Measurements from ENCODE around the gene GINS2.

The GINS2 gene

DNA sequence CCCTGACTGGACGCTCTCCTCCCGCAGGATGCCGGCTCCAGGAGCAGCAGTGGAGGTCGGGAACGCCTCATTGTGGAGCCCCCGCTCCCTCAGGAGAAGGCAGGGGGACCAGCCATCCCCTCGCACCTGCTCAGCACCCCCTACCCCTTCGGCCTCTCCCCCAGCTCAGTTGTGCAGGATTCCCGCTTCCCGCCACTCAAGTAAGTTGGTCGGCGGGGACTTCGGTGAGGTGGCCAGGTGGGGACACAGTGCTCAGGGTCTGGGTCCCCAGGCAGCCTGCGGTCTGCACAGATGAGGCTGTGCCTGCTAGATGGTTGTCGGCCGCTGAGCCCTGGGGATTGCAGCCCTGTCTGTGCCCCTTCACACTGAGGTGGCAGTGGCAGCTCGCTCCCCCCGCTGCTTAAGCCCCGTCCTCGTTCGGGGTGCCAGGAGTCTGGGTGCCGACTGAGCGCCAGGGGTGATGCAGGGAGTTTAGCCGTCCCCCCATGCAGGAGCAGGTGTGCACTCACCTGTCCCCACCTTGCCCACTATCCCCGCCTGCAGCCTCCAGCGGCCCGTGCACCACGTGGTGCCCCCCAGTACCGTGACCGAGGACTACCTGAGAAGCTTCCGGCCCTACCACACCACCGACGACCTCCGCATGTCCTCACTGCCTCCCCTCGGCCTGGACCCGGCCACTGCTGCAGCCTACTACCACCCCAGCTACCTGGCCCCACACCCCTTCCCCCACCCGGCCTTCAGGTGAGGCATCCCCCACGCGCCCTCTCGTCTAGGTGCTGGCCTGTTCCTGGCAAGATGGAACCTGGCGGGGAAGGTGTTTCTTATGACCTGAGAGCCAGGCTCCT, 34.3 kb downstream of the GINS2 start:
- H4K20me1 ChIP-seq: peaks cover 59 to 98% (median 85%) of the 10 kb centered on the region in 11 experiments

DNA sequence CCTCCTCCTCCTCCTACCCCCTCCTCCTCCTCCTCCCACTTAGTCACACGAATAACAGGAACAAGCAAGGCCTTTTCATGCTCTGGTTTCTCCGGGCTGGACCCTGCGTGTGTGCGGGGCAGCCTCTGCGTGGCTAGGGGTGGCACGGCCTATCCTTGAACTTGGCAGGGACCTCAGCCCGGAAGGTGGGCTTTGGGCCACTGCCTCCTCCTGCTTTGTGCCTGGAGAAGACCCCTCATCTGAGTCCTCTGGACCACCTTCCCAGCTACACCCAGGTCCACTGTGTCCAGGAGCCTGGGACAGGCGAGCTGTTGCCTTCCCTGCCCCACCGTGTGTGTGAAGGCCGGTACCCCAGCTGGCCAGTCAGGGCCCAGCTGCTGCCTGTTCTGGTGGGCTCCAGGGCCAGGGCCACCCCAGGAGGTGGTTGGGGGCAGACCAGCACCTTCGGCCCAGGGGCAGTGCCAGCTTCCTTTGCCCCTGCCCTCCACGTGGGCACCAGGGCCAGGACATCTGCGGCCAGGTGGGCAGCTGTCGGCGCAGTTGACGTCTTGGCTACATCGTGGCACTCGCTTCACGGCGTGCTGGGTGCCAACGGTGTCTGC, 35.4 kb downstream of the GINS2 start:
- H4K20me1 ChIP-seq: peaks cover 70 to 98% (median 87%) of the 10 kb centered on the region in 11 experiments
- no peak overlapping the region for H3K4me3 ChIP-seq
- peak overlapping the region in 4 of 11 experiments; percentile 18 to 48 (median 26); a peak in 5 of 22 replicates for H3K27ac ChIP-seq
- peaks cover 0 to 43% (median 0%) of the 10 kb centered on the region in 11 experiments; a peak in 8 of 22 replicates for H3K27me3 ChIP-seq
- peak overlapping the region in 1 of 11 experiments; percentile 36; a peak in 1 of 22 replicates for H3K9ac ChIP-seq
- TF ChIP-seq Cebpa-rat (IDR thresholded peaks at IDR 0.05): no peak
- H3K4me1 ChIP-seq: peaks cover 48 to 54% (median 50%) of the 10 kb centered on the region in 10 experiments
- H3K4me2 ChIP-seq: peak overlapping the region in 6 of 11 experiments; percentile 23 to 57 (median 50); a peak in 8 of 22 replicates
- no peaks in the 10 kb centered on the region for H3K9me3 ChIP-seq (replicated peaks in 1 of 11)
- H3K36me3 ChIP-seq: peaks cover 50 to 72% (median 52%) of the 10 kb centered on the region in 11 experiments

More for the DNA sequence above, 34.3 kb downstream of the GINS2 start:
- Histone ChIP-seq H3K4me2 (no peak overlapping the region), H3K27ac (no peak overlapping the region), H3K4me1 (peaks cover 37 to 43% (median 39%) of the 10 kb centered on the region in 10 experiments), H3K9ac (no peak overlapping the region), H3K27me3 (peaks cover 0 to 32% (median 0%) of the 10 kb centered on the region in 11 experiments; a peak in 8 of 22 replicates), H3K4me3 (no peak overlapping the region), H3K9me3 (replicated peaks in 1 of 11) (no peaks in the 10 kb centered on the region), H3K36me3 (peaks cover 56 to 72% (median 62%) of the 10 kb centered on the region in 11 experiments)
- TF ChIP-seq Cebpa-rat (IDR thresholded peaks at IDR 0.05): no peak

DNA sequence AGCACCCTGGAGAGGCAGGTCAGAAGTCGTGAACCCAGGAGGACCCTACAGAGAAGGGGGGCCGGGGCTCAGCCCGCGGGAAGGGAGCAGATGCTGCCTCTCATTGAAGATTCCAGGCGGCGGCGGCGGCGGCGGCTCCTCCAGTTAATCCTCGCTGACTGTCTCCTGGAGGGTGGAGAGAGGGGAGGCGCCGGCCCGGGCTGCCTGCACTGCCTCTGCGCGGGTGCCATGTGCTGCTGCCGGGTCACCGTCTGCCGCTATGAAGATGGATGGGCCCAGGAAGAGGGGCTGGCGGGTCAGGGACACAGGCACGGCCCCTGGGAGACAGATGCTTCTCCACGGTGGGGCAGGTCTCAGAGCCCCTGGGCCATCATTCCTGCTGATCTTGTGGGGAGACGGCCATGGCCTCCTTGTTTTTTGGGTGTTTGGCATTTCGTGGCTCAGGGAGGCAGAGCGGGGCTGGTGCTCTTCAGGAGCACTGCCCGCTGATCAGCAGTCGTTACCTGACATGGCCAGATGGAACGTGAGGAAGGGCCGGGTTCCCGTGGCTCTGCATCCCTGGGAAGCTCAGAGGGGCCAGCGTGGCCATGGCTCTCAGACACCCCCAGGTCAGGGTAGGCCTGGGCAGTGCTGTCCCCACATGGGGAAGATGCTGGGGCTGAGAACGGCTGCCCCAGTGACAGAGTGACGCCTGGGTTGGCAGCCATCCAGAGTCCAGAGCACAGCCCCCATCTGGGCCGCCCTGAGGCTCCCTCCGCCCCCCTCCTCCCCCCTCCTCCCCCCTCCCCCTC, 36.1 kb downstream of the GINS2 start:
- no peak for TF ChIP-seq Cebpa-rat (IDR thresholded peaks at IDR 0.05)
- Histone ChIP-seq H3K36me3 (peaks cover 43 to 72% (median 44%) of the 10 kb centered on the region in 11 experiments), H4K20me1 (peaks cover 72 to 98% (median 90%) of the 10 kb centered on the region in 11 experiments), H3K9me3 (replicated peaks in 1 of 11) (no peaks in the 10 kb centered on the region), H3K4me3 (no peak overlapping the region; a peak in 1 of 20 replicates), H3K4me2 (peak overlapping the region; percentile 62 to 99 (median 90); a peak in 20 of 22 replicates), H3K27me3 (peaks cover 0 to 51% (median 0%) of the 10 kb centered on the region in 11 experiments; a peak in 8 of 22 replicates), H3K27ac (peak overlapping the region in 2 of 11 experiments; percentile 23 to 76; a peak in 2 of 22 replicates), H3K9ac (peak overlapping the region in 3 of 11 experiments; percentile 49 to 72 (median 66); a peak in 4 of 22 replicates), H3K4me1 (peaks cover 54 to 62% (median 57%) of the 10 kb centered on the region in 10 experiments)

DNA sequence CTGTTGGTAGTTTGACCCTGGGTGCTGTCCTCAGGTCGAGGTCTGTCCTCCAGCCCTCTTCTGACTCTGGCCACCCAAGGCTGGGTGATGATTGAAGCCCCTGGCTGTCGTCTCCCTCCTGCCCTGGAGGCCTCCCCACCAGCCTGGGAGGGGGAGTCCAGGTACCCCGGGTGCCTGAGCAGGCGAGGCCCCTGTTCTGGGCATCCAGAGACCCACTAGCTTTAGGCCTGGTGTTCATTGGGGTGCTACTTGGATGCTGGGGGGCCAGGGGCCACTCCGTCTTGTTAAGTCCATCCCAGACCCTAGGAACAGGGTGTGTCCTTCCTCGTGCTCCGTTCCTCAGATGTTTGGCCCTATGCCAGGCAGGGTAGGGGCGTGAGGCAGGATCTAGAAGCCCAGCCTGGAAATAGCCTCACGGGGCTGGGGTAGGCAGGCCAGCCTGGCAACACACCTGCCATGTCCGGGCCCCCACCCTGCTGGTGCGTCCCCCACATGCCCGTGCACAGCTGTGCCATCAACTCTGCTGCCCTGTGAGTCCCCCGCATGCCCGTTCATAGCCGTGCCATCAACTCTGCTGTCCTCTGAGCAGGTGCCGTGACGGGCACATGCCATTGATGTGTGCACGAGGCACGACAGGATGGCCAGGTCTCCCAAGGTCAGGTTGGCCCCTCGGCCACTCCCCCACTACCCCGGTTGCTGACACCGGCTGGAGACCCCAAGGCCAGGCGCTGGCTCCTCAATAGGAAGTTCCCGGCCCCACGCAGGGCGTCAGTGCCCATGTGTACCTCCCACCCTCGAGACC, 36.9 kb downstream of the GINS2 start:
- Histone ChIP-seq H3K36me3 (peaks cover 35 to 66% (median 36%) of the 10 kb centered on the region in 11 experiments), H4K20me1 (peaks cover 80 to 98% (median 91%) of the 10 kb centered on the region in 11 experiments), H3K4me3 (peak overlapping the region in 5 of 10 experiments; percentile 4 to 41 (median 27); a peak in 4 of 20 replicates)

DNA sequence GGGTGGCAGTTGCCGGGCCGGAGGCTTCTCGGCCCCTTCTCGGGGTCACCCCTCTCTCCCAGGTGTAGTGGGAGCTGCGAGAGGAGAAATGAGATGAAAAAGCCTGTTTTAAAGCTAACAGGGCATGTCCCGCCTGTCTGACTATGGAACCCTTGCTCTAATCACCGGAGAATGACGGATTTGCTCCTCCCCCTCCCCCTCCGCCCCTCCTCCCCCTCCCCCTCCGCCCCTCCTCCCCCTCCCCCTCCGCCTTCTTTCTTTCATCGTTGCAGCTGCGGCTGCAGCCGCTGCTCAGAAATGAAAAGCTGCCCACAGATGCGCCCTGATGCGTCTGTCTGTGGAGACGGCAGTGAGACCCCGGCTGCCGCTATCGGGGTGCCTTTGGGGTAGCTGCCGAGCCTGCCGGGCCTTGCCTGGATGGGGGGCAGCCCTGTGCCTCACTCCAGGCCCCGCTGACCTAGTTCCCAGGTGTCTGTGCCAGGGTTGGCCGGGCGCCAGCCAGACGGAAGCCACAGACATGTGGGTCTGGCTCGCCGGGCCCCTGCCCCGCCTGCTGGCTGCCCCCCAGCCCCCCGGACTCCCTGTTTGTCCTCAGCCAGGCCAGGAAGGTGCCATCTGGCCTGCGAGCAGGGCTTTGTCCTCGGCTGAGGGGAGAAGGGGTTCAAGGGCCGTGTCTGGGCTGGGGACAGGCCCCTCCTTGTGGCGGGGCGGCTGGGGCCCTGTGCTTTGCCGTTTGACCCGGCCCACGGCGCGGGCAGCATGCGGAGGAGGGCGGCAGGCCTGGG, 37.7 kb downstream of the GINS2 start:
- no peaks in the 10 kb centered on the region for H3K9me3 ChIP-seq (replicated peaks in 1 of 11)
- H4K20me1 ChIP-seq: peaks cover 81 to 98% (median 92%) of the 10 kb centered on the region in 11 experiments
- H3K36me3 ChIP-seq: peaks cover 27 to 58% (median 28%) of the 10 kb centered on the region in 11 experiments
- H3K9ac ChIP-seq: peak overlapping the region in 8 of 11 experiments; percentile 19 to 72 (median 52); a peak in 14 of 22 replicates
- no peak for TF ChIP-seq Cebpa-rat (IDR thresholded peaks at IDR 0.05)
- peak overlapping the region; percentile 64 to 99 (median 90) for H3K4me2 ChIP-seq
- peaks cover 54 to 78% (median 73%) of the 10 kb centered on the region in 10 experiments for H3K4me1 ChIP-seq
- peaks cover 0 to 66% (median 0%) of the 10 kb centered on the region in 11 experiments; a peak in 8 of 22 replicates for H3K27me3 ChIP-seq
- H3K4me3 ChIP-seq: peak overlapping the region in 5 of 10 experiments; percentile 26 to 45 (median 27); a peak in 5 of 20 replicates
- peak overlapping the region in 7 of 11 experiments; percentile 18 to 76 (median 65); a peak in 10 of 22 replicates for H3K27ac ChIP-seq

More for the DNA sequence above, 36.9 kb downstream of the GINS2 start:
- H3K27me3 ChIP-seq: peaks cover 0 to 59% (median 0%) of the 10 kb centered on the region in 11 experiments; a peak in 8 of 22 replicates
- H3K27ac ChIP-seq: peak overlapping the region in 7 of 11 experiments; percentile 18 to 76 (median 65); a peak in 10 of 22 replicates
- peaks cover 54 to 70% (median 65%) of the 10 kb centered on the region in 10 experiments for H3K4me1 ChIP-seq
- peak overlapping the region; percentile 62 to 99 (median 90) for H3K4me2 ChIP-seq
- peak overlapping the region in 7 of 11 experiments; percentile 32 to 72 (median 59); a peak in 12 of 22 replicates for H3K9ac ChIP-seq
- TF ChIP-seq Cebpa-rat (IDR thresholded peaks at IDR 0.05): no peak
- no peaks in the 10 kb centered on the region for H3K9me3 ChIP-seq (replicated peaks in 1 of 11)

DNA sequence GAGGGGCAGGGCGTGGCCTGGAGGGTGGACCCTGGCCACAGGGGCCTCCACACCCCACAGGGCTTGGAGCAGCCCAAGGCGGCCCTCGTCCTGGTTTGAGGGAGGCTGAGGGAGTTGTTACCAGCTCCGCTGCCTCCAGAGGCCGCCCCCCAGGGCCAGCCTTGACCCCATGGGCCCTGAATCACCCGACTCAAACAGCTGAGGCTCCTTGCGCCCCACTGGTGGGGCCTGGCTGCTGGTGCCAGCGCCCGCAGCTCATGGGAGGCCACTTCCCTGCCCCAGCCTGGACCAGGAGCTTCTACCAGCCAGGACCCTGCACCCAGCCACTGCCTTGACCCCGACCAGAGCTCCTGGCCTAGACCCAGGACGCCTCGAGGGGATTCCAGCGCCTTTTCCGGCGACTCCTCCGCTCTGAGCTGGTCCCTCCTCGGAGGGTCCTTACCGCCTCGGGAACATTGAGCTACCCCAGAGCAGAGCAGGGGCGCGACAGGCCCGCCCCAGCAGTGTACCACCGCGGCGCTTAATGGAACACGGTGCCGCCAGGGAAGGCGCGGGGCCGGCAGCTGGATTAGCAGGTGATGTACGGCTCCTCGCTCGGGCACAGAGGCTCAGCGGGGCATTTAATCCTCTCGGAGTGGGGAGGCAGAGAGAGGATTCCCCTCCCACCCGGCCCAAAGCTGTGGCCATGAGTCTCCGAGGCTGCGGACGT, 38.5 kb downstream of the GINS2 start:
- Histone ChIP-seq H3K9ac (peak overlapping the region in 8 of 11 experiments; percentile 1 to 65 (median 45); a peak in 11 of 22 replicates), H3K9me3 (replicated peaks in 1 of 11) (no peaks in the 10 kb centered on the region), H3K27ac (peak overlapping the region in 4 of 11 experiments; percentile 14 to 61 (median 34); a peak in 7 of 22 replicates), H3K4me3 (peak overlapping the region in 3 of 10 experiments; percentile 26 to 45 (median 27); a peak in 5 of 20 replicates), H3K27me3 (peaks cover 0 to 66% (median 0%) of the 10 kb centered on the region in 11 experiments; a peak in 8 of 22 replicates), H3K4me1 (peaks cover 58 to 85% (median 81%) of the 10 kb centered on the region in 10 experiments), H3K36me3 (peaks cover 20 to 51% (median 25%) of the 10 kb centered on the region in 11 experiments; a peak in 21 of 22 replicates), H3K4me2 (peak overlapping the region; percentile 57 to 99 (median 90)), H4K20me1 (peaks cover 88 to 98% (median 95%) of the 10 kb centered on the region in 11 experiments)
- no peak for TF ChIP-seq Cebpa-rat (IDR thresholded peaks at IDR 0.05)

Measured in BLaER1 treated with 17β-estradiol and CSF1 and Interleukin-3, amounts not matched to agents 10 nM and 100 nM (cell line).